T-cell (primary cell): ENCODE data around the gene ZNF35. TPM values are rescaled to one million over a fixed set of nuclear protein-coding genes. Genes with fewer than 3 reads are reported as not detected.

Source experiments
- ATAC-seq, 4 experiments: fragments of 200-7000 bp in 3 of 4; fragments of 150-1000 bp in 1 of 4; cut with Tn5 transposase; replicated peaks in 1 of 4; 1 replicate in 3 of 4; 2 replicates in 1 of 4; pipeline ENCODE4 v1.10.0; 2021; ENCODE audit warnings: moderate library complexity in 3 of 4, mild to moderate bottlenecking in 2 of 4, moderate number of reproducible peaks in 1 of 4
- CTCF ChIA-PET, 2 donors: fragments of 300-600 bp; sonication (Branson Sonifier 250); formaldehyde crosslinking; loops; one replicate each; lab custom pipeline; 2022; ENCODE audit warnings: antibody characterized with exemption in 2 of 2; lab: Charles Lee
- POLR2A ChIA-PET, 2 donors: fragments of 300-600 bp; sonication (Branson Sonifier 250); formaldehyde crosslinking; loops; one replicate each; lab custom pipeline; 2022; ENCODE audit warnings: antibody characterized with exemption in 2 of 2; lab: Charles Lee
- DNase-seq, 35 experiments: peaks; one replicate each; pipeline versions ENCODE4 v3.0.0 to v3.0.0-alpha.2; 2013 to 2023
- H3K27ac ChIP-seq: one replicate; pipeline ENCODE4 v1.5.1; 2013; ENCODE audit warnings: low read length
- H3K27me3 ChIP-seq, 2 experiments: replicated peaks in 1 of 2; 1 replicate in 1 of 2; 2 replicates in 1 of 2; pipeline versions ENCODE4 v1.6.1 to v1.7.0; 2013; ENCODE audit warnings: low read length in 1 of 2, mixed read lengths in 1 of 2; ENCODE audit not compliant: control insufficient read depth in 2 of 2, insufficient read depth in 2 of 2; ENCODE audit errors: extremely low read depth in 1 of 2
- H3K36me3 ChIP-seq, 2 donors: 1 replicate in 1 of 2; 2 replicates in 1 of 2; pipeline versions ENCODE4 v1.6.1 to v1.7.0; 2013; ENCODE audit warnings: low read length in 1 of 2; ENCODE audit not compliant: control insufficient read depth in 2 of 2, insufficient read depth in 1 of 2; ENCODE audit errors: extremely low read depth in 1 of 2
- H3K4me1 ChIP-seq, 2 experiments: 1 replicate in 1 of 2; 2 replicates in 1 of 2; pipeline versions ENCODE4 v1.6.1 to v1.7.0; 2013; ENCODE audit warnings: low read length in 2 of 2, mixed read lengths in 1 of 2; ENCODE audit not compliant: insufficient read depth in 2 of 2, control insufficient read depth in 1 of 2; ENCODE audit errors: extremely low read depth in 1 of 2
- H3K4me3 ChIP-seq, 2 donors: 1 replicate in 1 of 2; 2 replicates in 1 of 2; pipeline versions ENCODE4 v1.5.1 to v1.7.0; 2013; ENCODE audit warnings: mild to moderate bottlenecking in 2 of 2, low read length in 1 of 2, moderate library complexity in 1 of 2; ENCODE audit not compliant: control insufficient read depth in 1 of 2; ENCODE audit errors: extremely low read depth in 1 of 2
- H3K9me3 ChIP-seq: 2 replicates; pipeline ENCODE4 v1.7.0; 2013
- H3K27ac Mint-ChIP-seq, 2 donors: one replicate each; pipeline ENCODE4 v1.8.0; 2020 to 2021; ENCODE audit warnings: mild to moderate bottlenecking in 2 of 2, mixed read lengths in 2 of 2
- H3K27me3 Mint-ChIP-seq, 2 donors: one replicate each; pipeline ENCODE4 v1.8.0; 2021 to 2022; ENCODE audit warnings: mixed read lengths in 2 of 2
- H3K36me3 Mint-ChIP-seq: one replicate; pipeline ENCODE4 v1.8.0; 2021; ENCODE audit warnings: mixed read lengths
- H3K4me1 Mint-ChIP-seq, 3 donors: one replicate each; pipeline ENCODE4 v1.8.0; 2020 to 2022; ENCODE audit warnings: mixed read lengths in 3 of 3, mild to moderate bottlenecking in 1 of 3
- H3K4me3 Mint-ChIP-seq, 3 donors: one replicate each; pipeline ENCODE4 v1.8.0; 2020 to 2022; ENCODE audit warnings: mild to moderate bottlenecking in 3 of 3, mixed read lengths in 3 of 3, moderate library complexity in 3 of 3
- H3K9me3 Mint-ChIP-seq, 3 donors: one replicate each; pipeline ENCODE4 v1.8.0; 2020 to 2022; ENCODE audit warnings: mixed read lengths in 3 of 3
- WGBS: methylation state at CpG from one replicate; pipeline ENCODE4 v1.1.5; 2013; ENCODE audit warnings: missing lambda C conversion rate; ENCODE audit not compliant: insufficient coverage; 5-methylcytosine and 5-hydroxymethylcytosine counted together
- total RNA-seq, 35 experiments: library from RNA in 6 of 35; stranded (reverse) in 6 of 35; fragments of 120-200 nt in 1 of 35; gene quantifications; one replicate each; pipeline versions ENCODE4 v1.2.1 to v1.2.4 and lab custom pipeline; 2013 to 2026

ZNF35 gene
- total RNA-seq, 5 donors from 2014 or later (not counting 1 experiment from before 2014, with no cell fraction given), result 2.2 to 3.5 (median 3.0) TPM

- Mint-ChIP-seq H3K4me1 (peaks cover under 1 to 5% (median 4%) of the 10 kb centered on the region in 3 donors), H3K27me3 (no peaks in the 10 kb centered on the region), H3K36me3 (peaks cover 69% of the 10 kb centered on the region), H3K4me3 (peak overlapping the region in 1 of 3 donors; percentile 13), H3K9me3 (peaks cover 22 to 67% (median 58%) of the 10 kb centered on the region in 3 donors), H3K27ac (no peak overlapping the region)
- no peaks in the 10 kb centered on the region for H3K4me1 ChIP-seq
- no peaks in the 10 kb centered on the region for H3K27me3 ChIP-seq
- peaks cover 16 to 48% of the 10 kb centered on the region in 2 donors for H3K36me3 ChIP-seq
- no peak for DNase-seq
- CTCF ChIA-PET, result no interaction called here
- H3K9me3 ChIP-seq, result peaks cover 34% of the 10 kb centered on the region
- POLR2A ChIA-PET, result interaction anchor here in 1 of 2 donors (0.6 kb wide), 1 partner anchor 332 kb away, joined by 3 read pairs; no protein-coding TSS in a partner anchor
- no CpG with 5 or more reads among the region's 4 CpGs for WGBS
- no peak overlapping the region for H3K4me3 ChIP-seq
- H3K27ac ChIP-seq, result no peak overlapping the region
- no peak for ATAC-seq
Measured at GRCh38 chr3:44642337-44642736, 6.2 kb upstream of the ZNF35 start.

GRCh38 chr3:44643024-44643423 is 5.5 kb upstream of the ZNF35 start:
- no peaks in the 10 kb centered on the region for H3K27me3 ChIP-seq
- peaks cover 22 to 68% (median 59%) of the 10 kb centered on the region in 3 donors for H3K9me3 Mint-ChIP-seq
- H3K36me3 Mint-ChIP-seq, result peaks cover 66% of the 10 kb centered on the region
- peaks cover 16 to 43% of the 10 kb centered on the region in 2 donors for H3K36me3 ChIP-seq
- H3K27ac Mint-ChIP-seq, result no peak overlapping the region
- H3K4me1 Mint-ChIP-seq, result peaks cover 7 to 12% (median 9%) of the 10 kb centered on the region in 3 donors
- ATAC-seq, result no peak
- peaks cover 36% of the 10 kb centered on the region for H3K9me3 ChIP-seq
- no CpG with 5 or more reads among the region's 4 CpGs for WGBS
- H3K27me3 Mint-ChIP-seq, result peaks cover 0 to under 1% of the 10 kb centered on the region in 2 donors
- DNase-seq, result no peak
- POLR2A ChIA-PET, result no interaction called here
- H3K27ac ChIP-seq, result no peak overlapping the region
- no peak overlapping the region for H3K4me3 ChIP-seq
- no peak overlapping the region for H3K4me3 Mint-ChIP-seq
- H3K4me1 ChIP-seq, result peaks cover 0 to 5% of the 10 kb centered on the region in 2 experiments
- CTCF ChIA-PET, result no interaction called here

GRCh38 chr3:44647771-44648170 is 761 bp upstream of the ZNF35 start:
- H3K27ac ChIP-seq, result no peak overlapping the region
- Mint-ChIP-seq H3K4me1 (peaks cover 19 to 25% (median 23%) of the 10 kb centered on the region in 3 donors), H3K27me3 (peaks cover 0 to 2% of the 10 kb centered on the region in 2 donors), H3K4me3 (peak overlapping the region; percentile 80 to 82 (median 80)), H3K9me3 (peaks cover 9 to 48% (median 39%) of the 10 kb centered on the region in 3 donors), H3K36me3 (peaks cover 36% of the 10 kb centered on the region), H3K27ac (no peak overlapping the region)
- ChIA-PET CTCF (no interaction called here), POLR2A (no interaction called here)
- no peak overlapping the region for H3K4me3 ChIP-seq
- H3K27me3 ChIP-seq, result peaks cover 0 to 6% of the 10 kb centered on the region in 2 experiments
- H3K36me3 ChIP-seq, result peaks cover 1 to 3% of the 10 kb centered on the region in 2 donors
- DNase-seq (no peak), ATAC-seq (no peak)
- peaks cover 6 to 8% of the 10 kb centered on the region in 2 experiments for H3K4me1 ChIP-seq
- WGBS, result no CpG with 5 or more reads among the region's 1 CpG
- H3K9me3 ChIP-seq, result peaks cover 18% of the 10 kb centered on the region

GRCh38 chr3:44649709-44650108 is 1.2 kb downstream of the ZNF35 start:
- Histone ChIP-seq H3K27me3 (peaks cover 0 to 6% of the 10 kb centered on the region in 2 experiments), H3K27ac (no peak overlapping the region), H3K4me1 (peaks cover 6 to 8% of the 10 kb centered on the region in 2 experiments), H3K9me3 (peaks cover 9% of the 10 kb centered on the region), H3K4me3 (no peak overlapping the region), H3K36me3 (peaks cover 5 to 10% of the 10 kb centered on the region in 2 donors)
- ChIA-PET CTCF (no interaction called here), POLR2A (no interaction called here)
- Mint-ChIP-seq H3K27ac (no peak overlapping the region), H3K9me3 (peaks cover 6 to 50% (median 46%) of the 10 kb centered on the region in 3 donors), H3K36me3 (peaks cover 41% of the 10 kb centered on the region), H3K27me3 (peaks cover 0 to 2% of the 10 kb centered on the region in 2 donors), H3K4me3 (no peak overlapping the region), H3K4me1 (peaks cover 19 to 25% (median 23%) of the 10 kb centered on the region in 3 donors)
- DNase-seq, result no peak
- no peak for ATAC-seq
- 100% methylated on average over 1 of the region's 1 CpG for WGBS

DNA sequence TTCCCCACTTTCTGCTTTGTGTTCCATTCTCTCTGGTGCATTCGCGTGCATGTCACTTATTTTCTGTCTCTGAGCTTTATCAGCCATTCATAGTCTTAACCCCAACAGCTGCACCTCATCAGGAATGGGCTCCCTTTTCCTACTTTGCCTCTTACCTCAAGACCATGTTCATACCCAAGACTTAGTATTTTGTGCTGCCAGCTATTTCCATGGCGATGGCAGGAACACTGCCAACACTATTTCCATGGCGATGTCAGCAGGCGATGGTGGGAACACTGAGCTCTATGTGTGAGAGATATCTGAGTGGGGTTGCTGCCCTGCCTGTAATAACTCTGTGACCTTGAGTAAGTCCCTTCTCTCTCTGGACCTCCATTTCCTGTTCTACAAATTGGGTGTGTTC is 5.5 kb downstream of the ZNF35 start:
- no peak overlapping the region for H3K4me3 ChIP-seq
- Mint-ChIP-seq H3K27me3 (no peaks in the 10 kb centered on the region), H3K4me3 (no peak overlapping the region), H3K4me1 (peaks cover 3 to 8% (median 4%) of the 10 kb centered on the region in 3 donors), H3K9me3 (peaks cover 25 to 49% (median 36%) of the 10 kb centered on the region in 3 donors), H3K36me3 (peaks cover 59% of the 10 kb centered on the region), H3K27ac (no peak overlapping the region)
- peaks cover 10 to 30% of the 10 kb centered on the region in 2 donors for H3K36me3 ChIP-seq
- WGBS, result 100% methylated on average over 3 of the region's 5 CpGs
- H3K27ac ChIP-seq, result no peak overlapping the region
- no peaks in the 10 kb centered on the region for H3K27me3 ChIP-seq
- POLR2A ChIA-PET, result no interaction called here
- peaks cover 0 to under 1% of the 10 kb centered on the region in 2 experiments for H3K4me1 ChIP-seq
- no peaks in the 10 kb centered on the region for H3K9me3 ChIP-seq
- ATAC-seq (no peak), DNase-seq (no peak)
- CTCF ChIA-PET, result interaction anchor here in 1 of 2 donors (0.6 kb wide), 1 partner anchor 133 kb away, joined by 3 read pairs; no protein-coding TSS in a partner anchor

GRCh38 chr3:44659015-44659414 is 10.5 kb downstream of the ZNF35 start:
- no peak overlapping the region for H3K27ac ChIP-seq
- Mint-ChIP-seq H3K27me3 (no peaks in the 10 kb centered on the region), H3K4me3 (no peak overlapping the region), H3K36me3 (peaks cover 58% of the 10 kb centered on the region), H3K4me1 (no peaks in the 10 kb centered on the region), H3K27ac (no peak overlapping the region), H3K9me3 (peaks cover 26 to 60% (median 47%) of the 10 kb centered on the region in 3 donors)
- H3K9me3 ChIP-seq, result no peaks in the 10 kb centered on the region
- ChIA-PET POLR2A (no interaction called here), CTCF (no interaction called here)
- no peak for DNase-seq
- H3K4me1 ChIP-seq, result no peaks in the 10 kb centered on the region
- H3K36me3 ChIP-seq, result peaks cover 8 to 24% of the 10 kb centered on the region in 2 donors
- H3K27me3 ChIP-seq, result no peaks in the 10 kb centered on the region
- H3K4me3 ChIP-seq, result no peak overlapping the region
- no peak for ATAC-seq
- WGBS, result 100% methylated on average over 4 of the region's 7 CpGs
